ENCODE measurements around the gene CELF4.

DNA sequence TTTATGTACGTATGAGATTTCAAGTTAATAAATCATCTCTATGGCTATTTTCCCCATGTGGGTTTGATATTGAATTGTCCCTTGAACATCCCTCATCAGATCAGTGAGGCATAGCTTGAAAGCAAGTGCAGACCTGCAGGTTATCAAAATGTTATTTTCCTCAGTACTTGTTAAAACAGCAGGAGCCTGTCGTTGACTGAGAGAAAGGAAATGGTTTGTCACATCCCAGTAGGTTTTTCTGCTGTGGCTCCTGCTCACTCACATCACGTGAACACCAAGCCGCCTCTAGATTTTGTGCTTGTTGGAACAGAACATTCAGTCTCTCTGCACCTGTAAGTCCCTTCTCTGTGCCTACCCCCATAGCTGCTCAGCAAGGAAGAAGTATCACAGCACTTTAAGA is 340.3 kb downstream of the CELF4 start:
- TF ChIP-seq POLR2AphosphoS5 (IDR thresholded peaks at IDR 0.05) (no peak), POLR2A (IDR thresholded peaks at IDR 0.05) (no peak), EP300 (IDR thresholded peaks at IDR 0.05) (no peak)
- TF ChIP-seq, protein P1, sequence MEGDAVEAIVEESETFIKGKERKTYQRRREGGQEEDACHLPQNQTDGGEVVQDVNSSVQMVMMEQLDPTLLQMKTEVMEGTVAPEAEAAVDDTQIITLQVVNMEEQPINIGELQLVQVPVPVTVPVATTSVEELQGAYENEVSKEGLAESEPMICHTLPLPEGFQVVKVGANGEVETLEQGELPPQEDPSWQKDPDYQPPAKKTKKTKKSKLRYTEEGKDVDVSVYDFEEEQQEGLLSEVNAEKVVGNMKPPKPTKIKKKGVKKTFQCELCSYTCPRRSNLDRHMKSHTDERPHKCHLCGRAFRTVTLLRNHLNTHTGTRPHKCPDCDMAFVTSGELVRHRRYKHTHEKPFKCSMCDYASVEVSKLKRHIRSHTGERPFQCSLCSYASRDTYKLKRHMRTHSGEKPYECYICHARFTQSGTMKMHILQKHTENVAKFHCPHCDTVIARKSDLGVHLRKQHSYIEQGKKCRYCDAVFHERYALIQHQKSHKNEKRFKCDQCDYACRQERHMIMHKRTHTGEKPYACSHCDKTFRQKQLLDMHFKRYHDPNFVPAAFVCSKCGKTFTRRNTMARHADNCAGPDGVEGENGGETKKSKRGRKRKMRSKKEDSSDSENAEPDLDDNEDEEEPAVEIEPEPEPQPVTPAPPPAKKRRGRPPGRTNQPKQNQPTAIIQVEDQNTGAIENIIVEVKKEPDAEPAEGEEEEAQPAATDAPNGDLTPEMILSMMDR (IDR thresholded peaks at IDR 0.05) = no peak
